Activated naive CD8-positive, alpha-beta T cell treated with anti-CD3 and anti-CD28 coated beads, Interleukin-2, amount 50 U/mL, for 24 hours (primary cell): ENCODE results near the gene IP6K1.

Experiments
- ATAC-seq: fragments of 150-1000 bp; cut with Tn5 transposase; one replicate; pipeline ENCODE4 v1.10.0; 2021
- DNase-seq: peaks from one replicate; pipeline ENCODE4 v3.0.0; 2021
- H3K27ac Mint-ChIP-seq: one replicate; pipeline ENCODE4 v1.8.0; 2021; ENCODE audit warnings: mild to moderate bottlenecking, mixed read lengths
- H3K27me3 Mint-ChIP-seq: one replicate; pipeline ENCODE4 v1.8.0; 2021; ENCODE audit warnings: mixed read lengths
- H3K36me3 Mint-ChIP-seq: one replicate; pipeline ENCODE4 v1.8.0; 2021; ENCODE audit warnings: low read depth, mixed read lengths
- H3K4me1 Mint-ChIP-seq: one replicate; pipeline ENCODE4 v1.8.0; 2021; ENCODE audit warnings: mixed read lengths
- H3K4me3 Mint-ChIP-seq: one replicate; pipeline ENCODE4 v1.8.0; 2021; ENCODE audit warnings: mild to moderate bottlenecking, moderate library complexity, mixed read lengths
- H3K9me3 Mint-ChIP-seq: one replicate; pipeline ENCODE4 v1.8.0; 2021; ENCODE audit warnings: mixed read lengths

Gene IP6K1

DNA sequence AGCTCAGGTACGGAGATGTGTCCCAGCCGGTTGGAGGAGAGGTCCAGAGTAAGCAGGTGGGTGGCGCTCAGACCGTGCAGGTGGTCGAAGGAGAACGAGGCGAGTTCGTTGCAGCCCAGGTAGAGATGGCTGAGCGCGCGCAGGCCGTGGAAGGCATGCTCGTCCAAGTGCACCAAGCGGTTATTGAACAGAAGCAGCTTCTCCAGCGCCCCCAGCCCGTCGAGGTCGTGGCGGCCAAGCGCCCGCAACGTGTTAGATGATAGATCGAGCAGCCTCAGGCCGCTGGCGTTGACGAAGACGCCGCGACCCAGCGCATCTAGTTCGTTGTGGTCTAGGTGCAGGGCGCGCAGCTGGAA lies 67.5 kb downstream of the IP6K1 start:
- ATAC-seq, result no peak
- no peak overlapping the region for H3K27ac Mint-ChIP-seq
- DNase-seq, result no peak
- H3K4me1 Mint-ChIP-seq, result peaks cover 28% of the 10 kb centered on the region
- H3K27me3 Mint-ChIP-seq, result no peaks in the 10 kb centered on the region
- H3K36me3 Mint-ChIP-seq, result peaks cover 8% of the 10 kb centered on the region
- peak overlapping the region; percentile 75 for H3K4me3 Mint-ChIP-seq
- H3K9me3 Mint-ChIP-seq, result no peaks in the 10 kb centered on the region

DNA sequence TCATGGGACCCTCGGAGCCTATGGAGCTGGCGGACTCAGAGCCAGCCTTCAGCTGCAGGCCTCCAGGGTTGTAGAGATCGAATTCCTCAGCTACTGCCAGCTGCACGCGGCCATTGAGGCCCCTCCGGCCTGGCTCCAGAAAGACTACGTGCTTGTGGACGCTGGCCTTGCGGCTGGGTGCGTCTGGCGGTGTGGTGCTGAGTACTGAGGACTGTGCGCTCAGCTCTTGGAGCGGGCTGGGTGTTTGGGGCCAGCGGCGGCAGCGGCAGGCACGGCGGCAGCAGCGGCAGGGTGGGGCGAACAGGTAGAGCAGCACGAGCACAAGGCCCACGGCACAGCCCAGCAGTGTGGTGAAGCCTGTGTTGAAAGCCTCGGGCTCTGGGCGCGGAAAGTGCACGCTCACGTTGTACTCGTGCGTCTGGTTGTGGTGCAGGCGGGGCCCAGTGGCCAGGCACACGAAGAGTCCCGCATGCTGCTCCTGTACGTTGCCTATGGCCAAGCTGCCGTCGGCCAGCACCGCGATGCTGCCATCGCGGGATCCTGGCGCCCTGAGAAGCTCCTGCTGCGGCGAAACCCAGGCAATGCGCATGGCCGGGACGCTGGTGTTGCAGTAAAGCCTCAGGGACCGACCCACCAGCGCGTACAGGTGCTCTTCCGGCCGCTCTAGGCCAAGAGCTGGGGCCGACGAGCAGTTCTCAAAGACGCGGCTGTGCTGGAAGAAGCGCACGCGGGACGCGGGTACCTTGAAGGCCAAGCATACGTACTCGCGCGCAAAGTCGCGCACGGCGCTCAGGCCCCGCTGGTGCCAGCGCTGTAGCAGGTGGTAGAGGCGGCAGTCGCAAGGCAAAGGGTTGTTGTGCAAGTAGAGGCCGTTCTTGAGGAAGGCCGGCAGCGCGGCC lies 68.1 kb downstream of the IP6K1 start:
- no peaks in the 10 kb centered on the region for H3K27me3 Mint-ChIP-seq
- H3K9me3 Mint-ChIP-seq, result no peaks in the 10 kb centered on the region
- no peak overlapping the region for H3K27ac Mint-ChIP-seq
- DNase-seq (no peak), ATAC-seq (no peak)
- H3K4me1 Mint-ChIP-seq, result peaks cover 28% of the 10 kb centered on the region
- H3K4me3 Mint-ChIP-seq, result peak overlapping the region; percentile 75
- peaks cover 8% of the 10 kb centered on the region for H3K36me3 Mint-ChIP-seq

DNA sequence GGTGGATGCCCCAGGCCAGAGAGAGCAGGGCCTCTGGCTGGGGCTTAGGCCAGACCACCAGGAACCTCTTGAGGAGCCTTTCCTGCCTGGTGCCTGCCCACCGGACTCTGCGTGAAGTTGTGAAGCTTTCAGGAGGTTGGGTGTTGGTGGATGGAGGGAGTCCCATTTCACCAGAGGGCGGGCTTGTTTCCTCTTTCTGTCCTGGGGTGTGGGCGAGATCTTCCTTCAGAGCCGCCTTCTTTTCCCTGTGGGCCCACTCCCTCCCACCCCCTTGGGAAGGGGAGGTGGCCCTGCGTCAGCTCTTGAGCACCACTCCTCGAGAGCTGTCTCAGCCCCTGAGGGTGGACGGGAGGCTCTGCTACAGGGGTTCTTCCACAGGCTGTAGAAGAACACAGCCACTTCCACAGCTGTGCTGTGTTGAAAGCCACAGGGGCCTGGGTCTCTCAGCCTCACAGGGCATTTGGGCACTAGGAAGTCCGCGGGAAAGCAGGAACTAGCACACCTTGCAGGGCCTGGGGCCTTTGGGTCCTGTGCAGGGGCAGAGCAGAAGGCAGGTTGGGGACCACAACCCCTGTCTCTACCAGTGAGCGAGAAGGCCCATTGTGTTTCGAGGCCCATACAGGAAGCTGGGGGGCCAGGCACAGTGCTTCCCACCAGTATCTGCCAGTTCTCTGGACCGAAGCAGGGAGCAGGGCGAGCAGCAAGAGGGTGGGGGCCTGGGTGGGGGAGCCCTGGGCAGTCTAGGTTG lies 69.0 kb downstream of the IP6K1 start:
- no peaks in the 10 kb centered on the region for H3K9me3 Mint-ChIP-seq
- no peaks in the 10 kb centered on the region for H3K27me3 Mint-ChIP-seq
- ATAC-seq (no peak), DNase-seq (no peak)
- no peak overlapping the region for H3K4me3 Mint-ChIP-seq
- H3K36me3 Mint-ChIP-seq, result peaks cover 4% of the 10 kb centered on the region
- H3K27ac Mint-ChIP-seq, result no peak overlapping the region
- peaks cover 23% of the 10 kb centered on the region for H3K4me1 Mint-ChIP-seq

DNA sequence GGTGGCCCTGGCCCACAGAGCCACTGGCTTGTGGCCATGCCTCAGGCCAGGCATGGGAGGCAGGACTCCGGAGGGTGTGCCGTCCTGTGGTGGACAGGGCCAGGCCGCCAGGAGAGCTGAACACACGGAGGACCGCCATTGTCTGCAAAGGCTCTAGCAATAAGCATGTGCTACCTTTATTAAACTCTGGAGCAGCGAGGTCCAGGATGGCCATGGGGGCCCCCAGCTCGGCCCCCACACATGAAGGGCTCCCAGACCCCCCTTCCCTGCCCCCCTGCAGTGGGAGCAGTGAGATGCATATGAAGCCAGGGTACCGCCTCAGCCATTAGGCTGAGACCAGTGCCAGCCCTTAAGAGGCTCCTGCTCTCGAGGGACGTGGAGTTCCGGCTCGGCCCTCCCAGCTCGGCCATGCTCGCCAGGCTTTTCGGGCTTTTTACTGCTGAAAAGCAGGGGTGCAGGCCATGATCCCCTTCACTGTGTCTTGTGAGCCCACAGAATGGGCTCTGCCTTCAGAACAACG lies 69.6 kb downstream of the IP6K1 start:
- Mint-ChIP-seq H3K4me1 (peaks cover 20% of the 10 kb centered on the region), H3K27me3 (no peaks in the 10 kb centered on the region), H3K27ac (no peak overlapping the region), H3K36me3 (peaks cover 4% of the 10 kb centered on the region), H3K4me3 (no peak overlapping the region), H3K9me3 (no peaks in the 10 kb centered on the region)
- ATAC-seq, result no peak
- DNase-seq, result no peak

DNA sequence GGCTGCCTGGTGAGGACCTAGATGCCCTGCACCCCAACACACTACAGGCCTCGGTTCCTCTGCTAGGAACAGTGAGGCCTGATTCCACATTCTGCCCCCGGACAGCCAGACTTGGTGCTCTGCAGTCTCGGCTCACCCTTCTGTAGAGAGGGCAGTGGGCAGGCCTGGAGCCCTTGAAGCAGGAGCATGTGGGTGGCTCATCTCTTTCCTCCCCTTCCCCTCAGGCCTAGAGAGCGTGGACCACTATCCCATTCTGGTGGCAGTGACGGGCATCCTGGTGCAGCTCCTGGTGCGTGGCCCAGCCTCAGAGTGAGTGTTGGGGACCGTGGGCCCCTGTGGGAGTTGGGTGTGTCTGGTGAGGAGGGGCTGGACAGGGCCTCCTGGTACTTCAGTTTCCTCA lies 70.2 kb downstream of the IP6K1 start:
- Mint-ChIP-seq H3K36me3 (peaks cover 3% of the 10 kb centered on the region), H3K27ac (no peak overlapping the region), H3K4me1 (peaks cover 25% of the 10 kb centered on the region), H3K9me3 (no peaks in the 10 kb centered on the region), H3K4me3 (no peak overlapping the region), H3K27me3 (no peaks in the 10 kb centered on the region)
- ATAC-seq (no peak), DNase-seq (no peak)

DNA sequence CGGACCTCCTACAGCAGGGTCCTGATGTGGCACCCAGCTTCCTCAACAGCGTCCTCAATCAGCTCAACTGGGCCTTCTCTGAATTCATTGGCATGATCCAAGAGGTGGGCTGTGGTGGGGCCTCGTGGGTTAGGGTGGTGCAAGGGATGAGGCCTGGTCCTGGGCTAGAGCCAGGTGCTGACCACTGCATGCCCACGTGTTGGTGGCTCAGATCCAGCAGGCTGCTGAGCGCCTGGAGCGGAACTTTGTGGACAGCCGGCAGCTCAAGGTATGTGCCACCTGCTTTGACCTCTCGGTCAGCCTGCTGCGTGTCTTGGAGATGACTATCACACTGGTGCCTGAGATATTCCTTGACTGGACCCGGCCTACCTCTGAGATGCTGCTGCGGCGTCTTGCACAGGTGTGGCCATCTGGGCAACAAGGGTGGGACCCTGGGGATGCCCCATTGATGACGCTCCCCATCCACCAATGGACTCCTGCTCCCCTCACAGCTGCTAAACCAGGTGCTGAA lies 70.7 kb downstream of the IP6K1 start:
- no peaks in the 10 kb centered on the region for H3K27me3 Mint-ChIP-seq
- peaks cover 26% of the 10 kb centered on the region for H3K4me1 Mint-ChIP-seq
- DNase-seq, result no peak
- no peak overlapping the region for H3K4me3 Mint-ChIP-seq
- H3K9me3 Mint-ChIP-seq, result no peaks in the 10 kb centered on the region
- no peak overlapping the region for H3K27ac Mint-ChIP-seq
- ATAC-seq, result no peak
- H3K36me3 Mint-ChIP-seq, result no peaks in the 10 kb centered on the region

DNA sequence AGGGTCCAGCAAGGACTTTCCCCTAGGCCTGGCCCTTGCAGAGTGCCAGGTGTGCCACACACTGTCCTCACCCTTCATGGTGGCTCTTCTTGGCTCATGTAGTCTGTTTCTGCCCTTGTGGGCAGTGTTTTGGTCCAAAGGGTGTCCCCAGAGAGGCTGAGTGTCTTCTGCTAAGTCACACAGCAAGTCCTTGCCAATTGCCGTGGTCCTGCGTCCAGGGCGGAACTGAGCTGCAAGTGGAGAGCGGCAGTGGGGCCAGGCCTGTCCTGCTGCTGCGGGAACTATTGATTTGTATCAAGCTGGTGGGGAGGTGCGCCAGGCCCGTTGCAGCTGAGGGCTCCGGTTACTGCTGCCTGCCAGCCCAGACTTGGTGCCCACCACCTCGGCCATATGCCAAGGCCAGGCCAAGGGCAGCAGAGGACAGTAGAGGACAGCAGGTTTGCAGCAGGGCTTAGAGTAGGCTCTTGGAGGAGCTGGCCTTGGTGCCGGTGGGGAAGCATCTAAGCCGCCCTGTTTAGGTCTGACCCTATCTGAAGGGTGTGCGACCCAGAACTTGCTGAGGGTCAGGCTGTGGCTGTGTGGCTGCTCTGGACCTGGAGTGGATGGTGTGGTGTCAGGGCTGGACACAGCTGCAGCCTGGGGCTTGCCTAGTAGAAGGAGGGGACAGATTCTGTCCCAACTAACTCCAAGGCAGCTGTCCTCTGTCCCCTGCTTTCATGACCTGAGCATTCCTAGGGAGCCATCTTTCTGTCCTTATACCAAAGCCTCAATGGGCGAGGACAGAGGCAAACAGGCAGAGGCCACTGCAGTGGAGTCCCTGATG lies 71.4 kb downstream of the IP6K1 start:
- Mint-ChIP-seq H3K27me3 (no peaks in the 10 kb centered on the region), H3K36me3 (no peaks in the 10 kb centered on the region), H3K4me3 (no peak overlapping the region), H3K9me3 (no peaks in the 10 kb centered on the region), H3K27ac (no peak overlapping the region), H3K4me1 (peaks cover 22% of the 10 kb centered on the region)
- ATAC-seq (no peak), DNase-seq (no peak)

DNA sequence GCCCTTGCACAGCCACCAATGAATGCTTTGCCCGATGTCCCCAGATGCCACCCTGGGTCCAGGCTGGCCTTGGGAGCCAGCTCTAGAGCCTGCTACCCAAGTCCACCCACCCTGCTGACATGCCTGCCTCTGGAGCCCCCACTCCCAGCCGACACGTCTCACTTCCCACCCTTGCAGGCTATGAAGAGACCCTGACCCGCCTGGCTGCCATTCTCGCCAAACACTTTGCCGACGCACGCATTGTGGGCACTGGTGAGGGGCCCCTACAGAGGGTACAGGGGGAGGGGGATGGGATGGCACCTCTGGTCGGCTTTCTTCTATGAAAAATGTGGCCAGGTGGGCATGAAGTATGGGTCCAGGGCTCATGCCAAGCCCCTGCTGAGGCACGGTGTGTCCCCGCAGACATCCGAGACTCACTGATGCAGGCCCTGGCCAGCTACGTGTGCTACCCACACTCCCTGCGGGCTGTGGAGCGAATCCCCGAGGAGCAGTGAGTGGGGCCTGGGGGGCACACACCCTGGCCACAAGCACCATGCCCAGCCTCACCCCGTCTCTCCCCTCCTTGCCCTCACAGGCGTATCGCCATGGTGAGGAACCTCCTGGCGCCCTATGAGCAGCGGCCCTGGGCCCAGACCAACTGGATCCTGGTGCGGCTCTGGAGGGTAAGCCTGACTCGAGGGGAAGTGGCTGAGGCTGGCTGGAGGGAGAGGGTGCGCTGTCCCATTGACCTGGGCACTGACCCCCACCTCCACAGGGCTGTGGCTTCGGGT lies 72.8 kb downstream of the IP6K1 start:
- peaks cover 2% of the 10 kb centered on the region for H3K36me3 Mint-ChIP-seq
- ATAC-seq (no peak), DNase-seq (no peak)
- no peaks in the 10 kb centered on the region for H3K27me3 Mint-ChIP-seq
- peaks cover 9% of the 10 kb centered on the region for H3K4me1 Mint-ChIP-seq
- no peak overlapping the region for H3K27ac Mint-ChIP-seq
- no peak overlapping the region for H3K4me3 Mint-ChIP-seq
- no peaks in the 10 kb centered on the region for H3K9me3 Mint-ChIP-seq

DNA sequence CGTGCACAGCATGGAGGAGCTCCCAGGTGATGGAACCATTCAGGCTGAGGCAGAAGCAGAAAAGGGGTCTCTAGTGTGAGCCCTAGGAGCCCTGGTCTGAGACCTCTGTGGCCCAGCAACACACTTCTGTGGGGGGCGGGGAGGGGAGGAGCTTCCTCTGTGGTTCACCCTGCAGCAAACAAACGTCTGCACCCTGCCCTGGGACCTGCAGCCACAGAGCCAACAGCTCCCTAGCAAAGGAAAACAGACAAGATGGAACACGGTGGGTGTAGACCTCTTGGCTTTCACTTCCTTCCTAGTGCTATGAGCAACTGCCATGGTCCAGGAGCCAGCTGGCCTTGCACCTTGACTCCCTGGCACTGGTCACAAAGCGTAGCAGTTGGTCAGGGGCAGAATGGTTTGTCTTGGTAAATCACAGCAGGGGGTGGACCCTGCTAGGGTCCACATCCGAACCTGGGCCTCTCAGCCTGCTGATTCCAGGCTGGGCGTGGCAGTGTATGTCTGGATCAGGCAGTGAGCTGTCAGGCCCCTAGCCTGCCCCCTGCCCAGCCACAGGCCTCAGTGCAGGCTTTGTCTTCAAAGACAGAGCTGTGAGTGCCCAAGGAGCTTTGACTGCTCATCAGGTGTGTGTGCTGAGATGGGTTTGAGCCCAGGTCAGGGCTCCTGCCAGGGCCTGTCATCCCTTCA lies 73.6 kb downstream of the IP6K1 start:
- DNase-seq (no peak), ATAC-seq (no peak)
- H3K9me3 Mint-ChIP-seq, result no peaks in the 10 kb centered on the region
- H3K27ac Mint-ChIP-seq, result no peak overlapping the region
- H3K27me3 Mint-ChIP-seq, result no peaks in the 10 kb centered on the region
- H3K36me3 Mint-ChIP-seq, result peaks cover 2% of the 10 kb centered on the region
- H3K4me3 Mint-ChIP-seq, result no peak overlapping the region
- H3K4me1 Mint-ChIP-seq, result peaks cover 8% of the 10 kb centered on the region

DNA sequence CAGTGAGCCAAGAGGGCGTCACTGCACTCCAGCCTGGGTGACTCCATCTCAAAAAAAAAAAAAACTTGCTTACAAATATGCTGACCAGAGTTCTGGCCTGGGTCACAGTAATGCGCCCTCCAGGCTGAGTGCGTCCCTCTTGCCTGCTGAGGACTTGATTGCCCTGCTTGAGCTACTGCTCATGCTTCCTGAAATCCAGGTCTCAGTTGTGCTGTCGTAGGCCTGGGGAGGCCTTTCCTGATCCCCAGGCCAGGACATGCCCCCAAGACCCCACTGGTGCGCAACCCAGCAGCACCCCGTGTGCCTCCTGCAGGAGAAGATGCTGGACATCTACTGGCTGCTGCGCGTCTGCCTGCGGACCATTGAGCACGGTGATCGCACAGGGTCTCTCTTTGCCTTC lies 74.2 kb downstream of the IP6K1 start:
- H3K27ac Mint-ChIP-seq, result no peak overlapping the region
- H3K36me3 Mint-ChIP-seq, result peaks cover 2% of the 10 kb centered on the region
- no peak overlapping the region for H3K4me3 Mint-ChIP-seq
- no peaks in the 10 kb centered on the region for H3K27me3 Mint-ChIP-seq
- H3K9me3 Mint-ChIP-seq, result no peaks in the 10 kb centered on the region
- H3K4me1 Mint-ChIP-seq, result peaks cover 8% of the 10 kb centered on the region
- DNase-seq (no peak), ATAC-seq (no peak)

DNA sequence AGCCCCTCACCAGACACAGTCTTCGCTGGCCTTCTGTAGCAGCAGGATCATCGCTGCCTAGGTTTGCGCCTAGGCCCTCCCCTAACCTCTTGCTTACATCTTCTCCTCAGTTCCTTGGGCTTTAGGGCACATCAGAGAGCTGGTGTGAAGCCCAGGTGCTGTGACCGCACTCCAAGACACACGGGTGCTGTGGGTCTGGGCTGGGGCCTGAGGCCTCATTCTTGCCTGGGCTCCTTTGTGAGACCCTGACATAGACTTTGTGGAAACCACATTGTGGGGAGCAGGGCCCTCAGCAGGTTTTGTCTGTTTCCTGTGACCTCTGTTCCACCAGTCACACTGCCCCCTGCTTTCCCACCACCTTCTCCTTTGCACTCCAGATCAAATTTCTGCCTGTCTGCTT lies 74.9 kb downstream of the IP6K1 start:
- Mint-ChIP-seq H3K36me3 (peaks cover 2% of the 10 kb centered on the region), H3K27ac (peak overlapping the region; percentile 40), H3K27me3 (no peaks in the 10 kb centered on the region), H3K4me3 (no peak overlapping the region), H3K9me3 (no peaks in the 10 kb centered on the region), H3K4me1 (peaks cover 8% of the 10 kb centered on the region)
- ATAC-seq, result no peak
- no peak for DNase-seq

DNA sequence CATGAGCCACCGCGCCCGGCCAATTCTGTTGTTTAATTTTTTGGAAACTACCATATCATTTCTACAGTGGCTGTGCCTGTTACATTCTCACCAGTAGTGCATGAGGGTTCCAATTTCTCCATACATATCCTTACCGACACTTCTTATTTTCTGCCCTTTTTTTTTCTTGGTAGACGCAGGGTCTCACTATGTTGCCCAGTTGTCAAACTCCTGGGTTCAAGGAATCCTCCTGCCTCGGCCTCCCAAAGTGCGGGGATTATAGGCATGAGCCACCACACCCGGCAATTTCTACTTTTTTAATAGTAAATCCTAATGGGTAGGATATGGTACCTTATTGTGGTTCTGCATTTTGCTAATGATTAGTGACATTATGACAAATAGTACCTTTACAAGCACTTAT lies 76.5 kb downstream of the IP6K1 start:
- Mint-ChIP-seq H3K4me3 (no peak overlapping the region), H3K36me3 (peaks cover 2% of the 10 kb centered on the region), H3K4me1 (peaks cover 8% of the 10 kb centered on the region), H3K27me3 (no peaks in the 10 kb centered on the region), H3K27ac (no peak overlapping the region), H3K9me3 (no peaks in the 10 kb centered on the region)
- ATAC-seq (no peak), DNase-seq (no peak)

DNA sequence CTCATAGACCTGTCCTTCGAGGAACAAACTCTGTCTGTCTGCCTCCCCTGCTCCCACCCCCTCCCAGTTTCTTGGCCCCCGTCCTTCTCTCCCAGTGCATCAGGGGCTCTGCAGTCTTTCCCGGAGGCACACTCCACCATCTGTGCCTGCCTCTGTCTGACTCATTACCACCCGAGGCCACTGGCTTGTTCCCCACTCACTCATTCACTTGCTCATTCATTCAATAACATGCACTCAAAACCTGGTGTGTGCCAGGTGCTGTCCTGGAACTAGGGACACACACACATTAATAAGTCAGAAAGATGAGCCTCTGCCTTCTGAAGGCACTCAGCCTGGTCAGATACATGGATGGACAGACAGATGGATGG lies 79.2 kb downstream of the IP6K1 start:
- no peak overlapping the region for H3K27ac Mint-ChIP-seq
- no peaks in the 10 kb centered on the region for H3K9me3 Mint-ChIP-seq
- peaks cover 8% of the 10 kb centered on the region for H3K4me1 Mint-ChIP-seq
- H3K4me3 Mint-ChIP-seq, result no peak overlapping the region
- no peaks in the 10 kb centered on the region for H3K27me3 Mint-ChIP-seq
- no peak for ATAC-seq
- DNase-seq, result no peak
- peaks cover 3% of the 10 kb centered on the region for H3K36me3 Mint-ChIP-seq
